HepG2 (cell line): ENCODE measurements around the gene TNIP1. TPM values are rescaled to one million over a fixed set of nuclear protein-coding genes. Genes with fewer than 3 reads are reported as not detected.

Experiments
- ATAC-seq: fragments of 200-7000 bp; cut with Tn5 transposase; 3 replicates; pipeline ENCODE4 v1.9.1; 2020; ENCODE audit warnings: mild to moderate bottlenecking, moderate library complexity
- BruUV-seq: library from RNA; stranded (reverse); fragments of 400-500 nt; replicated peaks from 2 replicates; lab custom pipeline; 2021; lab: Mats Ljungman, UMichigan
- CTCF ChIA-PET: fragments of 300-600 bp; formaldehyde crosslinking; extraction: SDS; loops from one replicate; lab custom pipeline; 2021; ENCODE audit warnings: low total read pairs, inconsistent platforms, low intra/inter-chr PET ratio; lab: Yijun Ruan, JAX
- POLR2A ChIA-PET: fragments of 350-600 bp; sonication (Branson Sonifier 250); formaldehyde crosslinking; loops from one replicate; lab custom pipeline; 2020; ENCODE audit warnings: antibody characterized with exemption, inconsistent platforms; lab: Yijun Ruan, JAX
- DNase-seq: peaks from one replicate; pipeline ENCODE4 v3.0.0-alpha.2; 2015; ENCODE audit warnings: low spot score
- FAIRE-seq: peaks from 3 replicates; lab custom pipeline; 2011; peaks lifted over from hg19 to GRCh38; lab: Jason Lieb, UNC
- H2AFZ ChIP-seq: one replicate; pipeline ENCODE4 v1.6.1; 2011; ENCODE audit warnings: low read length, inconsistent platforms
- H3K27ac ChIP-seq: fragments of 300-600 bp; 3 replicates; pipeline ENCODE4 v1.8.0; 2011; ENCODE audit warnings: mixed run types, mild to moderate bottlenecking, mixed read lengths, low read length, inconsistent platforms; ENCODE audit not compliant: insufficient read depth; ENCODE audit errors: extremely low read length
- H3K27me3 ChIP-seq, 2 experiments: fragments of 200-600 bp in 1 of 2; 2 replicates in 1 of 2; 3 replicates in 1 of 2; pipeline versions ENCODE4 v1.6.0 to v1.8.0; 2011; ENCODE audit warnings: low read length in 2 of 2, mild to moderate bottlenecking in 2 of 2, moderate library complexity in 2 of 2, inconsistent platforms in 1 of 2; ENCODE audit not compliant: insufficient read depth in 2 of 2, control insufficient read depth in 1 of 2
- H3K36me3 ChIP-seq, 2 experiments: fragments of 200-600 bp in 1 of 2; replicated peaks in 1 of 2; 2 replicates in 1 of 2; 3 replicates in 1 of 2; pipeline versions ENCODE4 v1.5.1 to v1.8.0; 2011; ENCODE audit warnings: low read length in 2 of 2, inconsistent platforms in 1 of 2; ENCODE audit not compliant: insufficient read depth in 2 of 2, control insufficient read depth in 1 of 2
- H3K4me1 ChIP-seq: 2 replicates; pipeline ENCODE4 v1.5.1; 2012; ENCODE audit warnings: low read length, inconsistent platforms; ENCODE audit not compliant: insufficient read depth
- H3K4me2 ChIP-seq: 2 replicates; pipeline ENCODE4 v1.6.0; 2011; ENCODE audit warnings: low read depth, low read length, inconsistent platforms
- H3K4me3 ChIP-seq, 3 experiments: fragments of 200-600 bp in 1 of 3; sonication (generic), shearing (Covaris generic) in 1 of 3; replicated peaks in 1 of 3; 2 replicates each; pipeline ENCODE4 v1.5.1; 2011 to 2016; ENCODE audit warnings: low read length in 3 of 3, inconsistent platforms in 2 of 3, low read depth in 2 of 3, mild to moderate bottlenecking in 2 of 3, control low read depth in 1 of 3, mixed read lengths in 1 of 3; ENCODE audit not compliant: insufficient read depth in 1 of 3
- H3K79me2 ChIP-seq: one replicate; pipeline ENCODE4 v1.6.1; 2011; ENCODE audit warnings: low read length, inconsistent platforms; ENCODE audit not compliant: insufficient read depth
- H3K9ac ChIP-seq: 2 replicates; pipeline ENCODE4 v1.6.0; 2011; ENCODE audit warnings: mild to moderate bottlenecking, low read depth, low read length, inconsistent platforms; ENCODE audit not compliant: insufficient read depth
- H3K9me3 ChIP-seq: 2 replicates; pipeline ENCODE4 v1.5.1; 2012; ENCODE audit warnings: mild to moderate bottlenecking, low read length
- H4K20me1 ChIP-seq: 2 replicates; pipeline ENCODE4 v1.6.0; 2011; ENCODE audit warnings: inconsistent platforms, mild to moderate bottlenecking, low read length, moderate library complexity; ENCODE audit not compliant: insufficient read depth
- DZIP1 ChIP-seq: sonication (generic); formaldehyde crosslinking; IDR thresholded peaks from 2 replicates; pipeline ENCODE4 v1.5.0; 2020; ENCODE audit warnings: mild to moderate bottlenecking, missing genetic modification reagents
- HMG20A ChIP-seq: IDR thresholded peaks from 2 replicates; pipeline ENCODE4 v1.6.1; 2016; ENCODE audit warnings: borderline replicate concordance
- PHF8 ChIP-seq: sonication (generic); formaldehyde crosslinking; IDR thresholded peaks from 2 replicates; pipeline ENCODE4 v1.5.0; 2020; ENCODE audit warnings: missing genetic modification reagents
- RFXANK ChIP-seq: IDR thresholded peaks from 2 replicates; pipeline ENCODE4 v1.6.1; 2016
- TOPORS ChIP-seq: sonication (generic); formaldehyde crosslinking; IDR thresholded peaks from 2 replicates; pipeline ENCODE4 v1.8.0; 2023; ENCODE audit warnings: mild to moderate bottlenecking, missing genetic modification reagents
- TP53 ChIP-seq: sonication (generic); formaldehyde crosslinking; conservative IDR thresholded peaks from 2 replicates; pipeline ENCODE4 v1.4.0; 2020; ENCODE audit warnings: missing genetic modification reagents
- ZNF512B ChIP-seq: sonication (generic); formaldehyde crosslinking; IDR thresholded peaks from 2 replicates; pipeline ENCODE4 v1.5.1; 2020; ENCODE audit warnings: missing genetic modification reagents, mild to moderate bottlenecking, borderline replicate concordance
- ZNF570 ChIP-seq: sonication (generic); formaldehyde crosslinking; IDR thresholded peaks from 2 replicates; pipeline ENCODE4 v1.4.0; 2020; ENCODE audit warnings: mild to moderate bottlenecking, missing genetic modification reagents, borderline replicate concordance
- ZNF773 ChIP-seq: sonication (generic); formaldehyde crosslinking; IDR thresholded peaks from 2 replicates; pipeline ENCODE4 v1.4.0; 2020; ENCODE audit warnings: missing genetic modification reagents, borderline replicate concordance
- WGBS: methylation state at CpG from one replicate; pipeline ENCODE4 v1.1.6; 2017; ENCODE audit warnings: low lambda C conversion rate; 5-methylcytosine and 5-hydroxymethylcytosine counted together
- in situ Hi-C: cut with HindIII; loops from 2 replicates; pipeline ENCODE4 v1.10.0; 2017; ENCODE audit warnings: low pct_unique_long_range_greater_than_20kb; ENCODE audit not compliant: extremely low pct_ligation_motif_present
- intact Hi-C: fragments of 100-400 bp; cut with micrococcal nuclease; formaldehyde crosslinking; loops from one replicate; pipeline ENCODE4 v1.10.0; 2022; ENCODE audit not compliant: unreplicated experiment
- polyA plus RNA-seq, 8 experiments: library from polyadenylated mRNA; depleted of rRNA in 3 of 8; stranded (reverse) in 7 of 8; unstranded in 1 of 8; fragments of >200 nt; fragmentation: Illumina TruSeq in 4 of 8; extraction: Trizol in 4 of 8; gene quantifications; 2 replicates each; pipeline versions ENCODE4 v1.2.1 to v1.2.3, GENCODE V29; 2011 to 2016; ENCODE audit warnings: low read depth in 4 of 8, missing spikeins in 1 of 8, mixed read lengths in 1 of 8; ENCODE audit not compliant: insufficient read depth in 1 of 8
- total RNA-seq, 5 experiments: library from RNA; depleted of rRNA; stranded (reverse); fragments of >200 nt; fragmentation: Illumina TruSeq; extraction: Trizol; gene quantifications; 2 replicates each; pipeline ENCODE4 v1.2.3, GENCODE V29; 2016; ENCODE audit warnings: low read depth in 1 of 5
- TF ChIP-seq, protein P1 (sequence below): sonication (generic); formaldehyde crosslinking; IDR thresholded peaks from 2 replicates; pipeline ENCODE4 v1.5.1; 2020; ENCODE audit warnings: mild to moderate bottlenecking, missing genetic modification reagents, moderate library complexity
- TF ChIP-seq, protein P2 (sequence below): sonication (generic); formaldehyde crosslinking; IDR thresholded peaks from 2 replicates; pipeline ENCODE4 v1.5.0; 2020; ENCODE audit warnings: mild to moderate bottlenecking, missing genetic modification reagents, moderate library complexity

TNIP1 gene
- total and polyA plus RNA-seq, 2 of the 13 experiments (the other 11 are each of a cell fraction or from before 2014, with no cell fraction given): 26.2 to 45.9 TPM

- Histone ChIP-seq H2AFZ (peak within 1 kb of the TSS; percentile 42), H4K20me1 (peaks cover 32% of the 10 kb centered on the region), H3K4me2 (peak within 1 kb of the TSS; percentile 90), H3K36me3 (peaks cover 8 to 23% of the 10 kb centered on the region in 2 experiments; a peak in 4 of 5 replicates), H3K27ac (peak within 1 kb of the TSS; percentile 58), H3K9me3 (no peaks in the 10 kb centered on the region), H3K4me3 (peak within 1 kb of the TSS; percentile 72 to 90 (median 88)), H3K9ac (peak within 1 kb of the TSS; percentile 72), H3K4me1 (peaks cover 89% of the 10 kb centered on the region), H3K79me2 (peaks cover 33% of the 10 kb centered on the region), H3K27me3 (no peaks in the 10 kb centered on the region; a peak in 1 of 5 replicates)
- CTCF ChIA-PET: no interaction called here
- intact Hi-C loops: loop anchor here (1.0 to 2.0 kb wide), 2 partner anchors 15 to 20 kb away; no protein-coding TSS in a partner anchor
- peak; percentile 97 for ATAC-seq
- FAIRE-seq: peak; percentile 92
- in situ Hi-C loops: no loop called here
- peak; percentile 92 for DNase-seq
- POLR2A ChIA-PET: interaction anchor here (0.7 to 2.4 kb wide), 18 partner anchors 9 to 262 kb away, joined by 3 to 31 read pairs (median 4); partner anchors contain the start of genes ANXA6, DCTN4, GM2A and TNIP1
- TSS peak; percentile 63 for BruUV-seq
- WGBS: under 1% methylated on average over 30 of the region's 54 CpGs
- TF ChIP-seq, protein P1, sequence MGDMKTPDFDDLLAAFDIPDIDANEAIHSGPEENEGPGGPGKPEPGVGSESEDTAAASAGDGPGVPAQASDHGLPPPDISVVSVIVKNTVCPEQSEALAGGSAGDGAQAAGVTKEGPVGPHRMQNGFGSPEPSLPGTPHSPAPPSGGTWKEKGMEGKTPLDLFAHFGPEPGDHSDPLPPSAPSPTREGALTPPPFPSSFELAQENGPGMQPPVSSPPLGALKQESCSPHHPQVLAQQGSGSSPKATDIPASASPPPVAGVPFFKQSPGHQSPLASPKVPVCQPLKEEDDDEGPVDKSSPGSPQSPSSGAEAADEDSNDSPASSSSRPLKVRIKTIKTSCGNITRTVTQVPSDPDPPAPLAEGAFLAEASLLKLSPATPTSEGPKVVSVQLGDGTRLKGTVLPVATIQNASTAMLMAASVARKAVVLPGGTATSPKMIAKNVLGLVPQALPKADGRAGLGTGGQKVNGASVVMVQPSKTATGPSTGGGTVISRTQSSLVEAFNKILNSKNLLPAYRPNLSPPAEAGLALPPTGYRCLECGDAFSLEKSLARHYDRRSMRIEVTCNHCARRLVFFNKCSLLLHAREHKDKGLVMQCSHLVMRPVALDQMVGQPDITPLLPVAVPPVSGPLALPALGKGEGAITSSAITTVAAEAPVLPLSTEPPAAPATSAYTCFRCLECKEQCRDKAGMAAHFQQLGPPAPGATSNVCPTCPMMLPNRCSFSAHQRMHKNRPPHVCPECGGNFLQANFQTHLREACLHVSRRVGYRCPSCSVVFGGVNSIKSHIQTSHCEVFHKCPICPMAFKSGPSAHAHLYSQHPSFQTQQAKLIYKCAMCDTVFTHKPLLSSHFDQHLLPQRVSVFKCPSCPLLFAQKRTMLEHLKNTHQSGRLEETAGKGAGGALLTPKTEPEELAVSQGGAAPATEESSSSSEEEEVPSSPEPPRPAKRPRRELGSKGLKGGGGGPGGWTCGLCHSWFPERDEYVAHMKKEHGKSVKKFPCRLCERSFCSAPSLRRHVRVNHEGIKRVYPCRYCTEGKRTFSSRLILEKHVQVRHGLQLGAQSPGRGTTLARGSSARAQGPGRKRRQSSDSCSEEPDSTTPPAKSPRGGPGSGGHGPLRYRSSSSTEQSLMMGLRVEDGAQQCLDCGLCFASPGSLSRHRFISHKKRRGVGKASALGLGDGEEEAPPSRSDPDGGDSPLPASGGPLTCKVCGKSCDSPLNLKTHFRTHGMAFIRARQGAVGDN (CRISPR knock-in tag): peak; percentile 92
- TF ChIP-seq PHF8 (CRISPR knock-in tag) (peak; percentile 74), TP53 (no peak), ZNF570 (no peak), ZNF512B (CRISPR knock-in tag) (no peak), ZNF773 (peak; percentile 37; the same call in 1 of the 2 replicates), HMG20A (CRISPR knock-in tag) (no peak), TOPORS (CRISPR knock-in tag) (no peak), DZIP1 (CRISPR knock-in tag) (peak; percentile 60; the same call in 1 of the 2 replicates), RFXANK (CRISPR knock-in tag) (no peak)
- TF ChIP-seq, protein P2, sequence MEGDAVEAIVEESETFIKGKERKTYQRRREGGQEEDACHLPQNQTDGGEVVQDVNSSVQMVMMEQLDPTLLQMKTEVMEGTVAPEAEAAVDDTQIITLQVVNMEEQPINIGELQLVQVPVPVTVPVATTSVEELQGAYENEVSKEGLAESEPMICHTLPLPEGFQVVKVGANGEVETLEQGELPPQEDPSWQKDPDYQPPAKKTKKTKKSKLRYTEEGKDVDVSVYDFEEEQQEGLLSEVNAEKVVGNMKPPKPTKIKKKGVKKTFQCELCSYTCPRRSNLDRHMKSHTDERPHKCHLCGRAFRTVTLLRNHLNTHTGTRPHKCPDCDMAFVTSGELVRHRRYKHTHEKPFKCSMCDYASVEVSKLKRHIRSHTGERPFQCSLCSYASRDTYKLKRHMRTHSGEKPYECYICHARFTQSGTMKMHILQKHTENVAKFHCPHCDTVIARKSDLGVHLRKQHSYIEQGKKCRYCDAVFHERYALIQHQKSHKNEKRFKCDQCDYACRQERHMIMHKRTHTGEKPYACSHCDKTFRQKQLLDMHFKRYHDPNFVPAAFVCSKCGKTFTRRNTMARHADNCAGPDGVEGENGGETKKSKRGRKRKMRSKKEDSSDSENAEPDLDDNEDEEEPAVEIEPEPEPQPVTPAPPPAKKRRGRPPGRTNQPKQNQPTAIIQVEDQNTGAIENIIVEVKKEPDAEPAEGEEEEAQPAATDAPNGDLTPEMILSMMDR (CRISPR knock-in tag): no peak
Observed at GRCh38 chr5:151020304-151021110, 60.3 kb downstream of the TNIP1 start, which contains the start of gene GPX3. Gene GPX3 (plus strand): TSS chr5:151020591. CDS start chr5:151020655, 64 bp downstream.
